ENCODE data around the gene IMPG2. TPM values are rescaled to one million over a fixed set of nuclear protein-coding genes. Genes with fewer than 3 reads are reported as not detected.

The IMPG2 gene
- total and polyA plus RNA-seq, 4 donors, result 0.04 to 0.54 (median 0.10) TPM

DNA sequence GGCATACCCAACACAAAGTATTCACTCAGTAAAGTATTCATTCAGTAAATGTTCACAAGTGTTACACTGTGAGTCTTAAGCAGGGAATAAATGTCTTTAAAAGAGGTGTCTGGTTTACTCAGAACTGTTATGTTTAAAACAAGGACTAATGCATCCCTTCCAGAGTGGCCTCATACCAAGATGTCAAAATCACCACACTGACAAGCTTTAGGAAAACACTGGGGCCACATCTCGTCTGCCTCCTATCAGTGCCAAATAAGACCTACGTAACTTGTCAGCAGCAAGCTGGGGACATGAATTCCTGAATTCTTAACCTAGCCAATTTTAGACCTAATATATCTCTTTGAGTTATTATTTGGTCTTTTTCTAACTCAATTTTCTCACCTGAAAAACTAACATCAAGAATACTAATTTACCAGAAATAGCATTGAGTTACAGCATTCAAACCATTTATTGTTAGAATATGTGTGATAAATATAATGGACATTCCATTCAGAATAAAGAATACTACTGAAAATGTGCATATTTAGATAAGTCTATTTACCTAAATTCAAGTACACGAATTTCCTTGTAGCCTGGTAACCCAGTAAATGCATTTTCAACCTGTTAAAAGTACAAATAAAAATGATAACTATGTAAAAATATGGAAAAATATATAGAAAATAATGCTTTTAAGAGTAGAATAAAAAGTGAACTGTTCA lies 51.3 kb downstream of the IMPG2 start:
- Histone ChIP-seq H3K9ac (ENCODE audit: insufficient read depth in 1 of 2, low read length in 2 of 2) (no peak overlapping the region), H3K27me3 (ENCODE audit: control insufficient read depth in 3 of 3, insufficient read depth in 3 of 3, low read length in 2 of 3) (no peaks in the 10 kb centered on the region), H3K4me1 (ENCODE audit: control insufficient read depth in 5 of 5, insufficient read depth in 5 of 5, low read length in 5 of 5) (peaks cover 0 to 8% (median 0%) of the 10 kb centered on the region in 5 donors), H3K9me3 (ENCODE audit: control insufficient read depth in 4 of 4, insufficient read depth in 3 of 4, low read length in 3 of 4) (no peaks in the 10 kb centered on the region), H3K36me3 (ENCODE audit: control insufficient read depth in 4 of 4, insufficient read depth in 4 of 4, low read length in 4 of 4) (peaks cover 0 to 4% (median 0%) of the 10 kb centered on the region in 4 donors), H3K27ac (ENCODE audit: low read depth in 1 of 2, low read length in 1 of 2) (no peak overlapping the region), H3K4me3 (no peak overlapping the region)
- no peak for TF ChIP-seq CTCF (IDR thresholded peaks at IDR 0.05; ENCODE audit: control extremely low read depth, extremely low read depth)
- no peak for ATAC-seq (ENCODE audit: insufficient read depth, low FRiP score)
- 55 to 57% methylated on average over 3 of the region's 3 CpGs for WGBS, 2 donors
- DNase-seq, result peak in 2 of 3 donors; percentile 43 to 57

DNA sequence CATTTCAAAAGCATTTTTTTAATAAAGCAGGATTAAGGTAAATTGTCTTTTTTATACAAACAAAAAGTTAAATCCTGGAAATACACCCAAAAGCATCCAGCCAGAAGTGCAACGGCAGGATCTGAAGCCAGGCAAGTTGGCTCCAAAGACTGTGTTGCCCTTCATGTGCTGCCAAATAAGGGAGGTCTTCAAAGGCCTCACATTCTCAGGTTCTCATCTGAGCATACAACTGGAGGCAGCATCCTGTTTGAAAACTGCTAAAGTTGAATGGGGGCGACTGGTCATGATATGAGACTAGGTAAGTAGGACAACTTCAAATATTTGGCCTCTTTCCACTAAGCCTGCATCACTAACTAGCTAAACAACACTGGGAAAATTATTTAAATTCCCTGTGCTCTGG lies 52.2 kb downstream of the IMPG2 start:
- Histone ChIP-seq H3K27ac (ENCODE audit: low read depth in 1 of 2, low read length in 1 of 2) (no peak overlapping the region), H3K4me3 (no peak overlapping the region), H3K9me3 (ENCODE audit: control insufficient read depth in 4 of 4, insufficient read depth in 3 of 4, low read length in 3 of 4) (no peaks in the 10 kb centered on the region), H3K27me3 (ENCODE audit: control insufficient read depth in 3 of 3, insufficient read depth in 3 of 3, low read length in 2 of 3) (no peaks in the 10 kb centered on the region), H3K9ac (ENCODE audit: insufficient read depth in 1 of 2, low read length in 2 of 2) (no peak overlapping the region), H3K4me1 (ENCODE audit: control insufficient read depth in 5 of 5, insufficient read depth in 5 of 5, low read length in 5 of 5) (peaks cover 0 to 8% (median 0%) of the 10 kb centered on the region in 5 donors), H3K36me3 (ENCODE audit: control insufficient read depth in 4 of 4, insufficient read depth in 4 of 4, low read length in 4 of 4) (peaks cover 0 to 4% (median 0%) of the 10 kb centered on the region in 4 donors)
- ATAC-seq (ENCODE audit: insufficient read depth, low FRiP score) (no peak), DNase-seq (no peak)
- TF ChIP-seq CTCF (IDR thresholded peaks at IDR 0.05; ENCODE audit: control extremely low read depth, extremely low read depth), result no peak
- WGBS, 2 donors, result 71 to 82% methylated on average over 2 of the region's 2 CpGs

DNA sequence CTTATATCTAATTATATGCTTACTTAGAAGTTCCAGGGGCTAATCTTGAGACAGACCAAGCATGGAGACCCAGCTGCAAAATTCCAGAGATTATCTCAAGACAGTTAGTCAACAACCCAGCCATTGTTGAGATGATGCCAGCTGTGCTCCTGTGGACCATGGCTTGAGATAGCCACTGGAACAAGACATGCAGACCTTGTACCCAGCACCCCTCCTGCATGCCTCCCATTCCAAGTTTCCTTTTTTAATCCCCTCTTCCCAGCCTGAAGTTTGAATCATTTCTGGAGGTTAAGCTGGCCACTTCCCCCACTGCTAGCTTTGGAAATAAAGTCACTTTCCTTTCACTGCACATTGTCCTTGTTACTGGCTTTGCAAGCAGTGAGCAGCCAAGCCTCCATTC lies 53.8 kb downstream of the IMPG2 start:
- peaks cover 0 to 8% (median 0%) of the 10 kb centered on the region in 5 donors for H3K4me1 ChIP-seq (ENCODE audit: control insufficient read depth in 5 of 5, insufficient read depth in 5 of 5, low read length in 5 of 5)

More for the DNA sequence above, 53.8 kb downstream of the IMPG2 start:
- H3K9me3 ChIP-seq (ENCODE audit: control insufficient read depth in 4 of 4, insufficient read depth in 3 of 4, low read length in 3 of 4), result no peaks in the 10 kb centered on the region
- TF ChIP-seq CTCF (IDR thresholded peaks at IDR 0.05; ENCODE audit: control extremely low read depth, extremely low read depth), result no peak
- no peak overlapping the region for H3K4me3 ChIP-seq
- DNase-seq (no peak), ATAC-seq (ENCODE audit: insufficient read depth, low FRiP score) (no peak)
- H3K27me3 ChIP-seq (ENCODE audit: control insufficient read depth in 3 of 3, insufficient read depth in 3 of 3, low read length in 2 of 3), result no peaks in the 10 kb centered on the region
- H3K27ac ChIP-seq (ENCODE audit: low read depth in 1 of 2, low read length in 1 of 2), result no peak overlapping the region
- H3K9ac ChIP-seq (ENCODE audit: insufficient read depth in 1 of 2, low read length in 2 of 2), result no peak overlapping the region
- H3K36me3 ChIP-seq (ENCODE audit: control insufficient read depth in 4 of 4, insufficient read depth in 4 of 4, low read length in 4 of 4), result no peaks in the 10 kb centered on the region

All from lung (tissue), 12 donors.